Posterior vena cava (tissue), 2 donors: ENCODE measurements around the gene PDCD4. TPM values are rescaled to one million over a fixed set of nuclear protein-coding genes. Genes with fewer than 3 reads are reported as not detected.
"Not testable (repeated sequence)": the region's sequence is repeated elsewhere in the genome, so short reads cannot be mapped to it uniquely, and the experiment has no call there.

Experiments used
- DNase-seq: peaks from one replicate; pipeline ENCODE4 v3.0.0-alpha.2; 2020; ENCODE audit warnings: low spot score
- intact Hi-C, 2 donors: fragments of 100-400 bp; cut with DNase I; formaldehyde crosslinking; loops; one replicate each; pipeline versions ENCODE4 v1.14.1 to v1.14.2; 2022 to 2023
- total RNA-seq, 2 donors: library from RNA; stranded (reverse); fragmentation: NEBNext Ultra II Directional; extraction: Animal tissue kit (Norgen Biotek cat#: 25700); gene quantifications; one replicate each; pipeline ENCODE4 v1.2.1, GENCODE V29; 2021
- donor health status: DM: yes; HTN: yes; CAD: no.
- donor health status: DM: yes; HTN: yes; CAD: no.

Gene PDCD4
- total RNA-seq, 2 donors from 2014 or later, result 54.9 to 55.0 TPM

DNA sequence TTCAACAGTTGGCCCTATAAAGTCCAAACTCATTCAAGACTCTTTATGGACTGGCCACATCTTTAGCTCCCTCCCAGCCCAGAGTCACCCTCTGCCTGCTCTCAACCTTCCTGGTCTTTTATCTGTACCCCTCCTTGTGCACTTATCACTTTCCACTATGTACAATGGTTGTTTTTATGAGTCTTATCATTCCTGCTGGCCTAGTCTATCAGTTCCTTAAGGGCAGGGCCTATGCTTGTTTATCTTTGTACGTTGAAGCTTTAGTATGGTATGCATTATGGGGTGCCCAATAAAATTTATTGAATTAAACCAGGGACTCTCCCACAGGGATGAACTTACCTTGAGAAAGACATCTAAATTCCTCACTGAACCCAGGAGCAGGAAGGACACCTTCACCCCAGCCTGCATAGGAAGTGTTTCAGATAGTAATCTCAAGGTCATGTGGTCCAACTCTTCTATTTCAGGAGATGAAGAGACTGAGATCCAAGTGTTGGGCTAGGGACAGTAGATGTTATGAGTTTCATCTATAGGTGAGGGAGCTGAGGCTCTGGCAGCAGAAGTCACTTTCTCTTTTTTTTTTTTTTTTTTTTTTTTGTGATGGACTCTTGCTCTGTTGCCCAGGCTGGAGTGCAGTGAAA is 13.3 kb upstream of the PDCD4 start:
- no peak for DNase-seq
- intact Hi-C loops, result no loop called here

GRCh38 chr10:110859206-110859972 is 12.3 kb upstream of the PDCD4 start:
- DNase-seq, result no peak
- intact Hi-C loops, result no loop called here

DNA sequence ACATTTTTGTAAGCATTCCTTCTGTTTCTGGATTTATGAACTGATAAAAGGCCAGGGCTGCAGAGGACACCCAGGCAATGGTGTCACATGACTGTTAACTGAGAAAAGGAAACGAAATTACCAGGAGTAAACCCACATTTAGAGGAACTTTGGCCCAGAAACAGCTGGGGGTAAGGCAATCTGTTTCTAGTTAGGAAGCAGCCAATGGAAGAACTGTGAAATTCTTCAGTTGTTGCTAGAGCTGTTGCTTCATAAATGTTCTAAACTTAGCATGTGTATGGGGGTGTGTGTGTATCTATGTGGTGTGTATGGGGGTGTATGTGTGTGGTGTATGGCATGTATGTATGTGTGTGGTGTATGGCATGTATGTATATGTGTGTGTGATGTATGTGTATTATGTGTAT is 11.8 kb upstream of the PDCD4 start:
- intact Hi-C loops, result no loop called here
- no peak for DNase-seq

- intact Hi-C loops, result no loop called here
- no peak for DNase-seq
These were observed 11.0 kb upstream of the PDCD4 start for GRCh38 chr10:110860576-110861241.

GRCh38 chr10:110861476-110861875 is 10.3 kb upstream of the PDCD4 start:
- intact Hi-C loops, result no loop called here
- DNase-seq, result no peak

GRCh38 chr10:110861930-110862649 is 9.6 kb upstream of the PDCD4 start:
- intact Hi-C loops, result no loop called here

GRCh38 chr10:110862961-110863360 is 8.8 kb upstream of the PDCD4 start:
- no peak for DNase-seq
- intact Hi-C loops, result no loop called here

More at GRCh38 chr10:110861930-110862649, 9.6 kb upstream of the PDCD4 start:
- DNase-seq, result no peak

DNA sequence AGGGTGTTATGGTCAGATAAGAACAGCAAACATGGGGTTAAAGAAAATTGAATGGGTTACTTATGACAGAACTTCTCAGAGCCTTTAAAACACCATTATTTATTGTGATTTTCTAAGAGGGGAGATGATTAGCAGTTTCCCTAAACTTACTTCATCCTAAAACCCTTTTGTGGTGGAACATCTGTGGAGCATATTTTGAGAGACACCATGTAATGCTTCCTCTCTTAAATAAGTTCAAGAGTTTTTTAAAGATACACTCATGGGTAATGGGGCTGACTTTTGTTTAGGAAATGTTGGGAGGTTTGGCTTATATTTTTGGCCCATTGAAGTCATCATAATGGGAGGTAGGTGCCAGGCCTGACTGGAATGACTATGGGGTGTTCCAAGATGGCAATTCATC is 8.4 kb upstream of the PDCD4 start:
- DNase-seq, result no peak
- intact Hi-C loops, result no loop called here

GRCh38 chr10:110863956-110864355 is 7.8 kb upstream of the PDCD4 start:
- intact Hi-C loops, result no loop called here
- no peak for DNase-seq

GRCh38 chr10:110864662-110865140 is 7.0 kb upstream of the PDCD4 start:
- intact Hi-C loops, result loop anchor here (5.0 kb wide), 2 partner anchors 32 to 47 kb away; no protein-coding TSS in a partner anchor
- no peak for DNase-seq

DNA sequence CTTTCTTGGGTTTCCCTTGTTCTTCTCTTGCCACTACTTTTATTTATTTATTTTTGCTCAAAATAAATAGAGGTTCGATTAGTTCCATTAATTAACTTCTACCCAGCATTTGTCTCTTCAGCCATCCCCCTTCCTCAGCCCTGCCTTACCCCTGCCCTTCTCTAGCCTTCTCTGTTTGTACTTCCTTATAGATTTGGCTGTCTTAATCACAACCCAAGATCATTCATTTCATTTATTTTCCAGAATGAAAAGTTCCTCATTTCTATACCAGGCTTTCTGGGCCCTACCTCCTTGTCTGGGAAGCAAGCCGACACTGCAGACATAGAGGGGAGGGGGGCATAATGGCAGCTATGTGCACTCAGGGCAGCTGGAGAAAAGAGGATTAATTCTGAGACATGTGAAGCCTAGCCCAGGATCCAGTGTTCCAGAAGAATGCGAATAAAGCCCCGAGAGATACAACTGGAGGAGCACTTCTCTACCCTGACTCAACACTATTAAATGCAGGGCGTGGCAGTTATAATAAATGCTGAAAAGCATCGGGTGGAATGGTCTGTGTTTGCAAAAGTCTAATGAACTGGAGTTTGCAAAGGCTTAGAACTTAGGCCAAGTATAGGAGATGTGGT is 6.4 kb upstream of the PDCD4 start:
- intact Hi-C loops, result loop anchor here (5.0 kb wide), 2 partner anchors 33 to 48 kb away; no protein-coding TSS in a partner anchor

GRCh38 chr10:110865809-110866482 is 5.8 kb upstream of the PDCD4 start:
- intact Hi-C loops, result loop anchor here (5.0 kb wide), 2 partner anchors 34 to 49 kb away; no protein-coding TSS in a partner anchor
- no peak for DNase-seq

More for the DNA sequence above, 6.4 kb upstream of the PDCD4 start:
- no peak for DNase-seq

DNA sequence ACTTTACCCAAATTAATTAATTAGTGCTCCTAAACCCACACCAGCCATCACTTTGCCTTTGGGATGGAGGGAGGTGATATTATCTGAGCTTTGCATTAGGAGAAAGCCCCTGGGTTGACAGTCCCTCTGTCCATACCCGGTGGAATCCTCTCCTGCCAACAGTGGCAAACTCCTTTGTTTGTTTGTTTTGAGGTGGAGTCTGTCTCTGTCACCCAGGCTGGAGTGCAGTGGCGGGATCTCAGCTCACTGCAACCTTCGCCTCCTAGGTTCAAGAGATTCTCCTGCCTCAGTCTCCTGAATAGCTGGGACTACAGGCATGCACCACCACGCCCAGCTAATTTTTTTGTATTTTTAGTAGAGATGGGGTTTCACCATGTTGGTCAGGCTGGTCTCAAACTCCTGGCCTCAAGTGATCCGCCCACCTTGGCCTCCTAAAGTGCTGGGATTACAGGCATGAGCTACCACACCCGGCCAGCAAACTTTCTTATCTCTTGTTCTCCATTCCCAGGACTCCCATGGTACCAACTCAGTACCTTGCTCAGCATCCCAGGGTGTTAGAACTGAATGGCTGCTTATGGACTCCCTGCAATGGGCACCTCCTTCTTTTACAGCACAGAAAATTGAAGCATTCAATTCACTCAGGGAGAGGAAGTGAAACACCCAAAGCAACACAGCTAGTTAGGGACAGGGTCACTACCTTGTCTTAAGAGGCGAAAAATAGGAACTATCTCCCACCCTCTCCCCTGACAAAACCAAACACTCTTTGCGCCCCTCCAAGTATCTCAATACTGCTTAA is 4.5 kb upstream of the PDCD4 start:
- intact Hi-C loops, result loop anchor here (5.0 kb wide), 2 partner anchors 35 to 50 kb away; no protein-coding TSS in a partner anchor

DNA sequence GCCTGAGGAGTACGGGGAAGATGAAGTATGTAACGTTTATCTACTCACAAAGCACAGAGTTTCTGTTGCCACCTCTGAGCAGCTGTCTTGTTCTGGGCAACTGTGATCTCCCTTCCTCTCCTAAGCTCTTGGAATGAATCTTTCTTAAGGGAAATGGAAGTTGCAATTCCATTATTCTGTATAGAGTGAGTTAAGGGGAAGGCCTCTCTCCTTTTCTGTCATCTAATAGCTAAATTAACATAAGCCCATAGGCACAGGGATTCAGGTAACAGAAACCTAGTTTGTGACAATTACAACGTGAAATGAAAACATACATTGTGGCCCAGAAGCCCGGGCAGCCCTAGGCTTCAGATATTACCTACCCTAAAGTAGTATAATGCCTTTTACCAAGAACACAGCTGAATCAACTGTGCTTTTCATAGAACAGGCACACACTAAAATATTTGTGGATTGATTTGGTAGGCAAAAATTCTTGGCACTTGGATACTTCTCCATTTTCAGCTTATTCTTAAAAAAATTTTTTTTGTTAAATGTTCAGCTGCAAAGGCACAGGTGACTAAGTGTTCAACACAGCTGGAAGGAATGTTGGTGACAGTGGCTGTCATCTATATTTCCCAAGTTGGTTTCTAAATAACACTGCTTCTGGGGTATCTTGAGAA is 3.8 kb upstream of the PDCD4 start:
- DNase-seq, result no peak
- intact Hi-C loops, result loop anchor here (5.0 kb wide), 2 partner anchors 36 to 51 kb away; no protein-coding TSS in a partner anchor

More for the DNA sequence above, 4.5 kb upstream of the PDCD4 start:
- DNase-seq, result not testable (repeated sequence)

- intact Hi-C loops, result loop anchor here (5.0 kb wide), 2 partner anchors 37 to 52 kb away; no protein-coding TSS in a partner anchor
- DNase-seq, result no peak
These were observed 2.7 kb upstream of the PDCD4 start for GRCh38 chr10:110868981-110869380.

- no peak for DNase-seq
- intact Hi-C loops, result loop anchor here in 1 of 2 donors (5.0 kb wide), 2 partner anchors 49 to 64 kb away; no protein-coding TSS in a partner anchor
These were observed 868 bp upstream of the PDCD4 start for GRCh38 chr10:110870823-110871297.
